GM23248 (cell line): Measurements from ENCODE around the gene SPON2. TPM values are rescaled to one million over a fixed set of nuclear protein-coding genes. Genes with fewer than 3 reads are reported as not detected.

Experiments used
- DNase-seq: peaks from one replicate; pipeline ENCODE4 v3.0.0-alpha.2; 2015
- H2AFZ ChIP-seq: fragments of 200-600 bp; sonication (generic); 2 replicates; pipeline ENCODE4 v1.6.1; 2016; ENCODE audit warnings: antibody characterized with exemption
- H3F3A ChIP-seq: fragments of 200-600 bp; sonication (generic); 2 replicates; pipeline ENCODE4 v1.6.1; 2016; ENCODE audit warnings: mild to moderate bottlenecking, antibody characterized with exemption, mixed run types; ENCODE audit not compliant: insufficient read depth
- H3K27ac ChIP-seq: fragments of 200-600 bp; sonication (generic); 2 replicates; pipeline ENCODE4 v1.5.1; 2016; ENCODE audit warnings: mild to moderate bottlenecking
- H3K27me3 ChIP-seq: fragments of 200-600 bp; sonication (generic); replicated peaks from 2 replicates; pipeline ENCODE4 v1.6.1; 2016; ENCODE audit warnings: mild to moderate bottlenecking; ENCODE audit not compliant: insufficient read depth
- H3K36me3 ChIP-seq: fragments of 200-600 bp; sonication (generic); 2 replicates; pipeline ENCODE4 v1.6.1; 2016; ENCODE audit warnings: low read depth, mild to moderate bottlenecking
- H3K4me1 ChIP-seq: fragments of 200-600 bp; sonication (generic); 2 replicates; pipeline ENCODE4 v1.6.1; 2016; ENCODE audit warnings: mild to moderate bottlenecking; ENCODE audit not compliant: insufficient read depth
- H3K4me2 ChIP-seq: fragments of 200-600 bp; sonication (generic); one replicate; pipeline ENCODE4 v1.6.1; 2016; ENCODE audit warnings: mild to moderate bottlenecking; ENCODE audit not compliant: unreplicated experiment
- H3K4me3 ChIP-seq: fragments of 200-600 bp; sonication (generic); 2 replicates; pipeline ENCODE4 v1.5.1; 2016; ENCODE audit warnings: mild to moderate bottlenecking
- H3K79me2 ChIP-seq: fragments of 200-600 bp; sonication (generic); 2 replicates; pipeline ENCODE4 v1.6.1; 2016; ENCODE audit warnings: mild to moderate bottlenecking; ENCODE audit not compliant: insufficient read depth
- H3K9ac ChIP-seq: fragments of 200-600 bp; sonication (generic); 2 replicates; pipeline ENCODE4 v1.6.1; 2016; ENCODE audit warnings: mild to moderate bottlenecking
- H3K9me2 ChIP-seq: fragments of 200-600 bp; sonication (generic); 2 replicates; pipeline ENCODE4 v1.6.1; 2016; ENCODE audit warnings: mixed run types, mild to moderate bottlenecking, moderate library complexity; ENCODE audit not compliant: insufficient read depth
- H3K9me3 ChIP-seq: fragments of 200-600 bp; sonication (generic); one replicate; pipeline ENCODE4 v1.6.1; 2017; ENCODE audit warnings: low read depth
- H4K20me1 ChIP-seq: fragments of 200-600 bp; sonication (generic); 2 replicates; pipeline ENCODE4 v1.6.0; 2016; ENCODE audit not compliant: insufficient read depth
- EZH2 ChIP-seq: fragments of 200-600 bp; sonication (generic); IDR thresholded peaks from 2 replicates; pipeline ENCODE4 v1.6.1; 2018; ENCODE audit warnings: antibody characterized with exemption, mild to moderate bottlenecking; ENCODE audit not compliant: insufficient read depth, poor library complexity, severe bottlenecking
- EZH2phosphoT487 ChIP-seq: fragments of 200-600 bp; sonication (generic); IDR thresholded peaks from 2 replicates; pipeline ENCODE4 v1.6.1; 2018; ENCODE audit warnings: antibody characterized with exemption, moderate library complexity, mild to moderate bottlenecking, low read depth; ENCODE audit not compliant: insufficient read depth
- WGBS, 2 experiments: methylation state at CpG; one replicate each; pipeline ENCODE4 v1.1.6; 2015 to 2017; ENCODE audit warnings: low lambda C conversion rate in 2 of 2, low coverage in 1 of 2; ENCODE audit errors: missing lambda C conversion rate in 2 of 2; 5-methylcytosine and 5-hydroxymethylcytosine counted together
- in situ Hi-C: fragments of 300-500 bp; cut with MboI; formaldehyde crosslinking; loops from 2 replicates; pipeline ENCODE4 v1.15.0; 2020
- polyA plus RNA-seq: library from polyadenylated mRNA; unstranded; fragments of >200 nt; fragmentation: Nextera tagmentation; extraction: Ambion mirVana; gene quantifications from 2 replicates; pipeline ENCODE4 v1.2.1, GENCODE V29; 2016
- total RNA-seq: library from RNA; depleted of rRNA; stranded (reverse); fragments of >200 nt; shearing (Covaris generic); gene quantifications from 2 replicates; pipeline ENCODE4 v1.2.3, GENCODE V29; 2014

SPON2 gene
- total and polyA plus RNA-seq, 2 experiments from 2014 or later, result 5.7 to 6.2 TPM

DNA sequence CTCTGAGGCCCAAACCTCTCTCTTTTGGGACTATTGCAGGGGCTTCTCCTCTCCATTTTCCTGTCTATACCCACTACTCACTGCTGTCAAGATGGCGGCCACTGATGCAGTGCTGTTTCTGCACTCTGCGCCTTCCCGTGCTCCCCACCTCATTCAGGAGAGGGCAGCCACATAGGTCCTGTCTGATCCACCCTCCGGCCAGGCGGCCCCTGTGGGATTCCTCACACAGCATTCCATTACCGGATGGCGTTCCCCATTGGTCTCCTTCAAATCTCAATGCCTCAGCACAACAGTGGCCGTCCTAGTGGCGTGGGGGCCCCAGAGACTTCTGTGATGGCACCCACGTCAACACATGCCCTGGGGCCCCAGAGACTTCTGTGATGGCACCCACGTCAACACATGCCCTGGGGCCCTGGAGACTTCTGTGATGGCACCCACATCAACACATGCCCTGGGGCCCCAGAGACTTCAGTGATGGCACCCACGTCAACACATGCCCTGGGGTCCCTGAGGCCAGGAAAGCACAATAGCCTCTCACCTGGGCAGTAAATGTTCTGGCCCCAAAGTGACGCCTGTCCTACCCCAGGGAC is 7.3 kb downstream of the SPON2 start:
- no peak overlapping the region for H3K4me3 ChIP-seq
- H3K27me3 ChIP-seq, result no peaks in the 10 kb centered on the region
- in situ Hi-C loops, result no loop called here
- H3K36me3 ChIP-seq, result no peaks in the 10 kb centered on the region
- TF ChIP-seq EZH2phosphoT487 (no peak), EZH2 (no peak)
- H3K79me2 ChIP-seq, result no peaks in the 10 kb centered on the region
- H3K4me2 ChIP-seq, result no peak overlapping the region
- H4K20me1 ChIP-seq, result no peaks in the 10 kb centered on the region
- no peaks in the 10 kb centered on the region for H3K4me1 ChIP-seq
- WGBS, 2 experiments, result 92 to 93% methylated on average over 13 of the region's 13 CpGs
- H3K9ac ChIP-seq, result no peak overlapping the region
- no peak overlapping the region for H2AFZ ChIP-seq
- H3K9me2 ChIP-seq, result no peaks in the 10 kb centered on the region
- DNase-seq, result no peak
- no peak overlapping the region for H3K27ac ChIP-seq
- H3F3A ChIP-seq, result no peaks in the 10 kb centered on the region
- no peaks in the 10 kb centered on the region for H3K9me3 ChIP-seq

DNA sequence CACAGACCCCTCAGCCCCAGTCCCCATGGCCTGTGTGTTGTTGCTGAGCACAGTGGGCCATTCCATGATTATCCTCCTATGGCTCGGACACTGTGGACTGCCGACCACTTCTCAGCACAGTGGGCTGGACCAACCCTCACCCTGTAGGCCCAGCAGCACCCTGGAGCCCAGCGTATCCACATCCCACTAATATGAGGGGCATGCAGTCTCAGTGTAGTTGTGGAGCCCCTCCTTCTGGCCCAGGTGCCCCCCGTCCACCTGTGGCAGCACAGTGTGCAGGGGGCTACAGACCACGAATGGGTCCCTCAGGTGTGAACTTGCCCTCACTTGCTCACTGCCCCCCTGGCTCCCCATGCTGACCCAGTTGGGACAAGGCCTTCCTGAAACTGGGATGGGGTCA is 7.9 kb downstream of the SPON2 start:
- H3K9me2 ChIP-seq, result no peaks in the 10 kb centered on the region
- no peak overlapping the region for H3K4me3 ChIP-seq
- H3K4me1 ChIP-seq, result no peaks in the 10 kb centered on the region
- no peaks in the 10 kb centered on the region for H3K36me3 ChIP-seq
- no peaks in the 10 kb centered on the region for H4K20me1 ChIP-seq
- H3F3A ChIP-seq, result no peaks in the 10 kb centered on the region
- WGBS, 2 experiments, result 87 to 96% methylated on average over 5 of the region's 5 CpGs
- no peak overlapping the region for H3K27ac ChIP-seq
- no peaks in the 10 kb centered on the region for H3K27me3 ChIP-seq
- TF ChIP-seq EZH2 (no peak), EZH2phosphoT487 (no peak)
- H2AFZ ChIP-seq, result no peak overlapping the region
- H3K79me2 ChIP-seq, result no peaks in the 10 kb centered on the region
- no peak for DNase-seq
- in situ Hi-C loops, result no loop called here
- H3K9ac ChIP-seq, result no peak overlapping the region
- no peaks in the 10 kb centered on the region for H3K9me3 ChIP-seq
- H3K4me2 ChIP-seq, result no peak overlapping the region

DNA sequence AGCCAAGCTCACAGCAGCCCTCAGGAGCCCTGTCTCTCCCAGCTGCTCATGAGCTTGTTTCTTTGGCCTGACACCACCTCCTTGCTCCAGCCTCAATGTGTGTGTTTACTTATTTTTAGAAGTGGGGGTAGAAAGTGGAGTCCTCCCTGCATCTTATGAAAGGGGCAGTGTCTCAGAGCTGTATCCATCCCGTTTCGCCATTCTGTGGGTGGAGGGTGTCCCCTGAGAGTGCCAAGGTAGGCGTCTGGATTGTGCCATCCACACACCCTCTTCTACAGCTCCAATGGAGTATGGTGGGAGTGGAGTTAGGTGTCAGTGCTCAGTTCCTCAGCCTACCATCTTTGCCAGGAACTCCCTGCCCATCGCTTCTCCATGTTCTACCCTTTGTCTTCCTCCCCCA is 8.3 kb downstream of the SPON2 start:
- 85 to 91% methylated on average over 4 of the region's 4 CpGs for WGBS, 2 experiments
- no peak for DNase-seq
- Histone ChIP-seq H3K9ac (no peak overlapping the region), H3K27ac (no peak overlapping the region), H4K20me1 (no peaks in the 10 kb centered on the region), H3K36me3 (no peaks in the 10 kb centered on the region), H2AFZ (no peak overlapping the region), H3F3A (no peaks in the 10 kb centered on the region), H3K4me3 (no peak overlapping the region), H3K9me3 (no peaks in the 10 kb centered on the region), H3K27me3 (no peaks in the 10 kb centered on the region), H3K9me2 (no peaks in the 10 kb centered on the region), H3K4me1 (no peaks in the 10 kb centered on the region), H3K79me2 (no peaks in the 10 kb centered on the region), H3K4me2 (no peak overlapping the region)
- TF ChIP-seq EZH2, result no peak
- in situ Hi-C loops, result no loop called here

DNA sequence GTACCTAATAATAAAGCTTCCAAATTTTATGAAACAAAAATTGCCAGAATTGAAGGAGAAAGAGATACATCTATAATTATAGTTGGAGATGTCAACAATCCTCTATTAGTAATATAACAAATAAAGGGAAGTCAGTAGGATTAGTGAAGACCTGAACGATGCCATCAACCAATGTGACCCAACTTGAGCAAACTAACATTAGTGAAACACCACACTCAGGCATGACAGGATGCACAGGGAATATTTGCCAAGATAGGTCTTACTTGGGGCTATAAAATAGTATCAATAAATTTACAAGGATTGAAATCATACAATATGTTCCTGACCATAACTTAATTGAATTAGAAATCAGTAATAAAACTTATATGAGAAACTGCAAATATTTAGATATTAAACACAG is 12.0 kb downstream of the SPON2 start:
- Histone ChIP-seq H3K27me3 (no peaks in the 10 kb centered on the region), H3K4me2 (no peak overlapping the region), H3K4me1 (no peaks in the 10 kb centered on the region), H3K27ac (no peak overlapping the region), H3K9me2 (no peaks in the 10 kb centered on the region), H3F3A (no peaks in the 10 kb centered on the region), H3K9me3 (peaks cover 4% of the 10 kb centered on the region), H2AFZ (no peak overlapping the region), H3K4me3 (no peak overlapping the region), H3K36me3 (no peaks in the 10 kb centered on the region), H3K9ac (no peak overlapping the region), H4K20me1 (no peaks in the 10 kb centered on the region), H3K79me2 (no peaks in the 10 kb centered on the region)
- WGBS, 2 experiments, result 45 to 46% methylated on average over 1 of the region's 1 CpG
- in situ Hi-C loops, result no loop called here
- no peak for DNase-seq
- TF ChIP-seq EZH2 (no peak), EZH2phosphoT487 (no peak)

DNA sequence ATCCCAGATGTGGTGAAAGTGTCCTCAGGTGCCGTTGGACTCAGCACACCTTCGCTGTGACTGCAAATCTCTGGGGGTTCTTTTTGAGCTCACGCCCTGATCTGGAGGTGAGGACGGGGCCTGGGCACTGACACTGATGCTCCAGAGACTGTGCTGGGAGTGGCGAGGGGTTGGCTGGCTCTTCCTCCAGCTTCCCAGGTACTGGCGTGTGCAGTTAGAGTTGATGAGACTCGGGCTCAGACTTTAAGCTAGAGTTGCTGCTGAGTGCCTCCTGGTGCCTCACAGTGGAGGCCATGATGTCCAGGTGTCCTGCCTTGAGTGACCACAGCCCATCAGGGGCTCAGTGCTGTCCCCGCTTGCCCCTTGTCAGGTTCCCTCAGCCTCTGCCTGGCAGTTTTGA is 16.3 kb downstream of the SPON2 start:
- no peaks in the 10 kb centered on the region for H3K27me3 ChIP-seq
- no peaks in the 10 kb centered on the region for H3K36me3 ChIP-seq
- H4K20me1 ChIP-seq, result no peaks in the 10 kb centered on the region
- no peak overlapping the region for H3K9ac ChIP-seq
- 64 to 77% methylated on average over 8 of the region's 8 CpGs for WGBS, 2 experiments
- no peak for DNase-seq
- H3K9me2 ChIP-seq, result no peaks in the 10 kb centered on the region
- TF ChIP-seq EZH2phosphoT487 (no peak), EZH2 (no peak)
- no peak overlapping the region for H3K4me3 ChIP-seq
- H3F3A ChIP-seq, result no peaks in the 10 kb centered on the region
- peaks cover 6% of the 10 kb centered on the region; the same call in 1 of the 2 replicates for H3K4me1 ChIP-seq
- in situ Hi-C loops, result no loop called here
- H3K27ac ChIP-seq, result no peak overlapping the region
- no peaks in the 10 kb centered on the region for H3K79me2 ChIP-seq
- no peak overlapping the region for H2AFZ ChIP-seq
- no peak overlapping the region for H3K4me2 ChIP-seq
- H3K9me3 ChIP-seq, result peaks cover 4% of the 10 kb centered on the region
